Endothelial cell of umbilical vein (primary cell): ENCODE data around the gene XYLT1. TPM values are rescaled to one million over a fixed set of nuclear protein-coding genes. Genes with fewer than 3 reads are reported as not detected.

Source experiments
- BruUV-seq: library from RNA; stranded (reverse); fragments of 400-500 nt; replicated peaks from 2 replicates; lab custom pipeline; 2021; lab: Mats Ljungman, UMichigan
- CTCF ChIA-PET: fragments of 300-600, 350-600 bp; sonication (Branson Sonifier 250); formaldehyde crosslinking; loops from one replicate; lab custom pipeline; 2021; ENCODE audit warnings: antibody characterized with exemption, inconsistent platforms; lab: Charles Lee
- POLR2A ChIA-PET: fragments of 300-600, 350-600 bp; sonication (Branson Sonifier 250); formaldehyde crosslinking; loops from one replicate; lab custom pipeline; 2021; ENCODE audit warnings: antibody characterized with exemption, inconsistent platforms; lab: Charles Lee
- DNase-seq: peaks from one replicate; pipeline ENCODE4 v3.0.0-alpha.2; 2011; ENCODE audit warnings: low read depth, low spot score
- FAIRE-seq: peaks from 2 replicates; lab custom pipeline; 2011; peaks lifted over from hg19 to GRCh38; lab: Jason Lieb, UNC
- H2AFZ ChIP-seq: 2 replicates; pipeline ENCODE4 v1.6.0; 2012; ENCODE audit warnings: low read depth, low read length, control low read depth, inconsistent platforms
- H3K27ac ChIP-seq: 2 replicates; pipeline ENCODE4 v1.5.1; 2011; ENCODE audit warnings: low read depth, mild to moderate bottlenecking, control low read depth, low read length, moderate library complexity; ENCODE audit not compliant: insufficient read depth
- H3K27me3 ChIP-seq, 2 experiments: 2 replicates each; pipeline versions ENCODE4 v1.6.0 to v1.6.1; 2011; ENCODE audit warnings: low read length in 2 of 2, mixed read lengths in 1 of 2; ENCODE audit not compliant: control insufficient read depth in 2 of 2, insufficient read depth in 2 of 2
- H3K36me3 ChIP-seq, 2 experiments: 2 replicates in 1 of 2; 3 replicates in 1 of 2; pipeline ENCODE4 v1.5.1; 2011; ENCODE audit warnings: low read length in 2 of 2, mild to moderate bottlenecking in 1 of 2, moderate library complexity in 1 of 2; ENCODE audit not compliant: control insufficient read depth in 2 of 2, insufficient read depth in 2 of 2; ENCODE audit errors: extremely low read depth in 1 of 2
- H3K4me1 ChIP-seq: 3 replicates; pipeline ENCODE4 v1.5.1; 2011; ENCODE audit warnings: mild to moderate bottlenecking, low read length; ENCODE audit not compliant: control insufficient read depth, insufficient read depth; ENCODE audit errors: extremely low read depth
- H3K4me2 ChIP-seq: 2 replicates; pipeline ENCODE4 v1.6.1; 2011; ENCODE audit warnings: low read length, control low read depth, mixed read lengths; ENCODE audit not compliant: insufficient read depth
- H3K4me3 ChIP-seq, 3 experiments: fragments of 200-600 bp in 1 of 3; sonication (generic), shearing (Covaris generic) in 1 of 3; replicated peaks in 1 of 3; 2 replicates each; pipeline ENCODE4 v1.5.1; 2011 to 2016; ENCODE audit warnings: control low read depth in 3 of 3, low read length in 3 of 3, mild to moderate bottlenecking in 2 of 3, inconsistent platforms in 1 of 3, low read depth in 1 of 3, moderate library complexity in 1 of 3; ENCODE audit not compliant: insufficient read depth in 1 of 3
- H3K79me2 ChIP-seq: 2 replicates; pipeline ENCODE4 v1.6.0; 2012; ENCODE audit warnings: low read length, inconsistent platforms; ENCODE audit not compliant: control insufficient read depth, insufficient read depth
- H3K9ac ChIP-seq: replicated peaks from 2 replicates; pipeline ENCODE3; 2011; ENCODE audit warnings: low read length, control low read depth; ENCODE audit not compliant: insufficient read depth; ENCODE audit errors: extremely low read depth
- H3K9me1 ChIP-seq: replicated peaks from 3 replicates; pipeline ENCODE4 v1.6.0; 2011; ENCODE audit warnings: mild to moderate bottlenecking, low read length; ENCODE audit not compliant: control insufficient read depth, insufficient read depth; ENCODE audit errors: extremely low read depth
- H3K9me3 ChIP-seq: replicated peaks from 2 replicates; pipeline ENCODE4 v1.5.1; 2012; ENCODE audit warnings: low read length, inconsistent platforms; ENCODE audit not compliant: control insufficient read depth, insufficient read depth
- H4K20me1 ChIP-seq: replicated peaks from 2 replicates; pipeline ENCODE3; 2011; ENCODE audit warnings: mild to moderate bottlenecking, low read length; ENCODE audit not compliant: control insufficient read depth, insufficient read depth; ENCODE audit errors: extremely low read depth
- CTCF ChIP-seq, 2 donors: IDR thresholded peaks; 1 replicate in 1 of 2; 2 replicates in 1 of 2; pipeline ENCODE4 v1.5.1; 2011; ENCODE audit warnings: low read length in 2 of 2, mild to moderate bottlenecking in 2 of 2, moderate library complexity in 2 of 2, control low read depth in 1 of 2, inconsistent platforms in 1 of 2, low read depth in 1 of 2; ENCODE audit not compliant: insufficient read depth in 1 of 2; ENCODE audit errors: extremely low read depth in 1 of 2
- EZH2 ChIP-seq: IDR thresholded peaks from 2 replicates; pipeline ENCODE4 v1.6.1; 2012; ENCODE audit warnings: borderline replicate concordance, low read depth, mild to moderate bottlenecking, moderate library complexity, low read length, inconsistent platforms; ENCODE audit not compliant: severe bottlenecking
- FOS ChIP-seq: IDR thresholded peaks from 2 replicates; pipeline ENCODE4 v1.6.1; 2011; ENCODE audit warnings: mild to moderate bottlenecking, low read length, moderate library complexity, borderline replicate concordance; ENCODE audit not compliant: insufficient read depth
- GATA2 ChIP-seq: IDR thresholded peaks from 2 replicates; pipeline ENCODE4 v1.7.0; 2011; ENCODE audit warnings: low read depth, mild to moderate bottlenecking, moderate library complexity, mixed read lengths, low read length; ENCODE audit not compliant: insufficient read length, insufficient read depth
- JUN ChIP-seq: IDR thresholded peaks from 2 replicates; pipeline ENCODE4 v1.6.1; 2011; ENCODE audit warnings: borderline replicate concordance, low read depth; ENCODE audit not compliant: insufficient read length, insufficient read depth
- MAX ChIP-seq: IDR thresholded peaks from 2 replicates; pipeline ENCODE4 v1.6.1; 2011; ENCODE audit not compliant: insufficient read depth, insufficient read length
- MYC ChIP-seq: IDR thresholded peaks from one replicate; pipeline ENCODE4 v1.6.1; 2011; ENCODE audit warnings: mild to moderate bottlenecking, low read depth, low read length
- POLR2A ChIP-seq: IDR thresholded peaks from 2 replicates; pipeline ENCODE4 v1.6.1; 2012; ENCODE audit warnings: low read depth, mild to moderate bottlenecking, control low read depth, low read length
- POLR2AphosphoS5 ChIP-seq: IDR thresholded peaks from 2 replicates; pipeline ENCODE4 v1.6.1; 2012; ENCODE audit warnings: low read depth, mild to moderate bottlenecking, control low read depth, low read length, moderate library complexity; ENCODE audit not compliant: insufficient read depth
- dilution Hi-C: fragments of 300-500 bp; cut with MboI; formaldehyde crosslinking; loops from one replicate; pipeline ENCODE4 v1.15.0; 2019; ENCODE audit warnings: low sequenced_read_pairs; ENCODE audit not compliant: extremely low pct_ligation_motif_present
- intact Hi-C: fragments of 100-400 bp; cut with micrococcal nuclease; formaldehyde crosslinking; loops from one replicate; pipeline ENCODE4 v1.10.0; 2022
- polyA plus RNA-seq, 4 experiments: library from polyadenylated mRNA; depleted of rRNA in 3 of 4; stranded (reverse) in 3 of 4; unstranded in 1 of 4; fragments of >200 nt; gene quantifications; 2 replicates each; pipeline versions ENCODE4 v1.2.1 to v1.2.3, GENCODE V29; 2011 to 2012; ENCODE audit warnings: missing spikeins in 1 of 4
- total RNA-seq: library from RNA; stranded (reverse); gene quantifications from 2 replicates; pipeline ENCODE4 v1.2.3, GENCODE V29; 2021

XYLT1 gene
- total and polyA plus RNA-seq, 2 donors (not counting 3 experiments of a cell fraction or from before 2014, with no cell fraction given): 0.63 to 2.9 TPM

- no peaks in the 10 kb centered on the region for H3K27me3 ChIP-seq
- H3K9me3 ChIP-seq: no peaks in the 10 kb centered on the region
- H3K79me2 ChIP-seq: no peaks in the 10 kb centered on the region
- intact Hi-C loops (no loop called here), dilution Hi-C loops (no loop called here)
- H3K36me3 ChIP-seq: no peaks in the 10 kb centered on the region
- H3K9me1 ChIP-seq: no peaks in the 10 kb centered on the region
- H4K20me1 ChIP-seq: no peaks in the 10 kb centered on the region
- H3K9ac ChIP-seq: no peak overlapping the region
- peaks cover 29% of the 10 kb centered on the region for H3K4me1 ChIP-seq
- H2AFZ ChIP-seq: no peak overlapping the region
- no TSS peak for BruUV-seq
- ChIA-PET CTCF (no interaction called here), POLR2A (no interaction called here)
- DNase-seq (no peak), FAIRE-seq (no peak)
- H3K4me2 ChIP-seq: no peak overlapping the region
- no peak overlapping the region for H3K4me3 ChIP-seq
- TF ChIP-seq POLR2AphosphoS5 (no peak), MYC (no peak), JUN (no peak), CTCF (IDR thresholded peaks at IDR 0.05; ENCODE audit: extremely low read depth in 1 of 2, insufficient read depth in 1 of 2, low read depth in 1 of 2, low read length in 2 of 2) (no peak), GATA2 (no peak), FOS (no peak)
- H3K27ac ChIP-seq: no peak overlapping the region
Measured at GRCh38 chr16:17367923-17368322, 102.8 kb downstream of the XYLT1 start.

- FAIRE-seq (no peak), DNase-seq (no peak)
- H3K36me3 ChIP-seq: no peaks in the 10 kb centered on the region
- no peaks in the 10 kb centered on the region for H4K20me1 ChIP-seq
- ChIA-PET CTCF (no interaction called here), POLR2A (no interaction called here)
- no TSS peak for BruUV-seq
- H3K9me3 ChIP-seq: no peaks in the 10 kb centered on the region
- no peak overlapping the region for H2AFZ ChIP-seq
- no peaks in the 10 kb centered on the region for H3K79me2 ChIP-seq
- TF ChIP-seq FOS: no peak
- TF ChIP-seq CTCF (IDR thresholded peaks at IDR 0.05; ENCODE audit: extremely low read depth in 1 of 2, insufficient read depth in 1 of 2, low read depth in 1 of 2, low read length in 2 of 2): no peak
- no peak for TF ChIP-seq MYC
- TF ChIP-seq POLR2A: no peak
- TF ChIP-seq JUN: no peak
- no peak for TF ChIP-seq GATA2
- TF ChIP-seq EZH2: no peak
- no peak for TF ChIP-seq POLR2AphosphoS5
- no peak for TF ChIP-seq MAX
- H3K9ac ChIP-seq: no peak overlapping the region
- no peak overlapping the region for H3K27ac ChIP-seq
- peaks cover 29% of the 10 kb centered on the region for H3K4me1 ChIP-seq
- dilution Hi-C loops: no loop called here
- H3K4me3 ChIP-seq: no peak overlapping the region
- intact Hi-C loops: no loop called here
- no peak overlapping the region for H3K4me2 ChIP-seq
- no peaks in the 10 kb centered on the region for H3K9me1 ChIP-seq
- H3K27me3 ChIP-seq: no peaks in the 10 kb centered on the region
Measured at GRCh38 chr16:17367036-17367435, 103.7 kb downstream of the XYLT1 start.
